Lower leg skin (tissue), 4 donors: Measurements from ENCODE around the gene TAMM41. TPM values are rescaled to one million over a fixed set of nuclear protein-coding genes. Genes with fewer than 3 reads are reported as not detected.

Experiments
- DNase-seq, 2 donors: peaks; one replicate each; pipeline ENCODE4 v3.0.0-alpha.2; 2019; ENCODE audit warnings: low spot score in 2 of 2
- H3K4me3 ChIP-seq: fragments of 200-600 bp; sonication (generic); 2 replicates; pipeline ENCODE4 v1.5.1; 2017; ENCODE audit warnings: mild to moderate bottlenecking, low read depth; ENCODE audit not compliant: poor library complexity, severe bottlenecking
- POLR2A ChIP-seq, 2 donors: fragments of 450-650 bp; IDR thresholded peaks; one replicate each; pipeline ENCODE4 v1.6.1; 2016 to 2017; ENCODE audit warnings: antibody characterized with exemption in 2 of 2, mild to moderate bottlenecking in 1 of 2, moderate library complexity in 1 of 2
- WGBS, 2 donors: methylation state at CpG; one replicate each; pipeline ENCODE4 v1.1.5; 2018; 5-methylcytosine and 5-hydroxymethylcytosine counted together
- intact Hi-C: fragments of 100-400 bp; cut with DNase I; formaldehyde crosslinking; loops from one replicate; pipeline ENCODE4 v1.15.0; 2023; ENCODE audit warnings: low total_unique reads
- total RNA-seq, 4 donors: library from RNA; depleted of rRNA; stranded (reverse); fragments of >200 nt; gene quantifications; one replicate each; pipeline ENCODE4 v1.1.0, GENCODE V29; 2016
- TF ChIP-seq, protein P1 (sequence below), 3 donors: fragments of 450-650 bp; IDR thresholded peaks; one replicate each; pipeline ENCODE4 v1.5.1; 2016; ENCODE audit warnings: antibody characterized with exemption in 3 of 3, mild to moderate bottlenecking in 3 of 3, moderate library complexity in 2 of 3

The TAMM41 gene
- total RNA-seq, 4 donors from 2014 or later, result 7.5 to 10.8 (median 9.1) TPM

DNA sequence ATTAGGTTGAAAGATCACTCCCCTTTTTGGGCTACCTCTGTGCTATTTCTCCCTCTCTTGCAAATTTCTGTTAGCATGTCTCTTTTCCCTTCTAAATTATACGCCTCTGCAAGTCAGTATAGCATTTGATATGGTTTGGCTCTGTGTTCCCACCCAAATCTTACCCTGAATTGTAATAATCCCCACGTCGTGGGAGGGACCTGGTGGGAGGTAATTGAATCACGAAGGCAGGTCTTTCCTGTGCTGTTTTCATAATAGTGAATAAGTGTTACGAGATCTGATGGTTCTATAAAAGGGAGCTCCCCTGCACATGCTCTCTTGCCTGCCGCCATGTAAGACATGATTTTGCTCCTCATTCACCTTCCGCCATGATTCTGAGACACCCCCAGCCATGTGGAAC lies 41.0 kb downstream of the TAMM41 start:
- intact Hi-C loops, result no loop called here
- no peak overlapping the region for H3K4me3 ChIP-seq
- TF ChIP-seq, protein P1, sequence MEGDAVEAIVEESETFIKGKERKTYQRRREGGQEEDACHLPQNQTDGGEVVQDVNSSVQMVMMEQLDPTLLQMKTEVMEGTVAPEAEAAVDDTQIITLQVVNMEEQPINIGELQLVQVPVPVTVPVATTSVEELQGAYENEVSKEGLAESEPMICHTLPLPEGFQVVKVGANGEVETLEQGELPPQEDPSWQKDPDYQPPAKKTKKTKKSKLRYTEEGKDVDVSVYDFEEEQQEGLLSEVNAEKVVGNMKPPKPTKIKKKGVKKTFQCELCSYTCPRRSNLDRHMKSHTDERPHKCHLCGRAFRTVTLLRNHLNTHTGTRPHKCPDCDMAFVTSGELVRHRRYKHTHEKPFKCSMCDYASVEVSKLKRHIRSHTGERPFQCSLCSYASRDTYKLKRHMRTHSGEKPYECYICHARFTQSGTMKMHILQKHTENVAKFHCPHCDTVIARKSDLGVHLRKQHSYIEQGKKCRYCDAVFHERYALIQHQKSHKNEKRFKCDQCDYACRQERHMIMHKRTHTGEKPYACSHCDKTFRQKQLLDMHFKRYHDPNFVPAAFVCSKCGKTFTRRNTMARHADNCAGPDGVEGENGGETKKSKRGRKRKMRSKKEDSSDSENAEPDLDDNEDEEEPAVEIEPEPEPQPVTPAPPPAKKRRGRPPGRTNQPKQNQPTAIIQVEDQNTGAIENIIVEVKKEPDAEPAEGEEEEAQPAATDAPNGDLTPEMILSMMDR (IDR thresholded peaks at IDR 0.05), result no peak
- DNase-seq, result no peak
- 93 to 95% methylated on average over 7 of the region's 7 CpGs for WGBS, 2 donors

DNA sequence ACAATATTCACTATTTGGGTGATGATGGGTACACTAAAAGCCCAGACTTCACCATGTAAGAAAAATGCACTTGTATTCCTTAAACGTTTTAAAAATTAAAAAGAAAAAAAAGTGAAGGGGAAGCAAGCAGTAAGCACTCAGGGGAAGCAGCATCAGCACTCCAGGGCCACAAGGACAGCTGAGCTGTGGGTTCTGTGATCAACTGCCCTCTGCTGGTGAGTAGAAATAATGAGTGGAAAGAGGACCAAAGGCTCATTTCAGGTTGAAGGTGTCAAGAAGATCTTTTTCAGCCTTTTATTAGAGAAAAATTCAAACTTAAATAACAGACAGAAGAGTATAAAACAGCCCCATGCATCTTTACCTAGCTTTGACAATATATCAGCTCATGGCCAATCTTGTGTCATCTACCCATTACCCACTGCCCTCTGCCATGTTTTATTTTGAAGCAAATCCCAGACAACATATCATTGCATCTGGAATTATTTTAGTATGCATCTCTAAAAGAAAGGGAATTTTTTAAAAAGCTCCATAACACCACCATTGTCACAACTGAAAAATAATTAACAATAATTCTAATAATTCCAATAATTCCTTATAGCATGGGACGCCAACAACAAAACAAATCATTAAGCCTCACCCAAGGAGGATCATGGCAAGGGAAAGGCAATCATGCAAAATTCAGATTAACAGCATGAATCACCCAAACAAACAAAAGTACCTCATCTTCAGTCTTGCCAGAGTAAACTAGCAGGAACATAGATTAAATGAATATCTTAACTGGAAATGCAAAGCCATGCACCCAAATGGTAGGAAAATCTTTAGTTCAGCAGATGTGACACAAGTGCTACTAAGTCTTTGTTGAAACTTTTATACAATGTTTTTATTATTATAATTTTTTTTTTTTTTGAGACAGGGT lies 42.5 kb downstream of the TAMM41 start:
- no peak overlapping the region for H3K4me3 ChIP-seq
- TF ChIP-seq, protein P1 (IDR thresholded peaks at IDR 0.05), result peak in 1 of 3 donors; percentile 46
- no peak for TF ChIP-seq POLR2A (IDR thresholded peaks at IDR 0.05)
- no peak for DNase-seq
- intact Hi-C loops, result no loop called here
- 27 to 42% methylated on average over 2 of the region's 2 CpGs for WGBS, 2 donors

DNA sequence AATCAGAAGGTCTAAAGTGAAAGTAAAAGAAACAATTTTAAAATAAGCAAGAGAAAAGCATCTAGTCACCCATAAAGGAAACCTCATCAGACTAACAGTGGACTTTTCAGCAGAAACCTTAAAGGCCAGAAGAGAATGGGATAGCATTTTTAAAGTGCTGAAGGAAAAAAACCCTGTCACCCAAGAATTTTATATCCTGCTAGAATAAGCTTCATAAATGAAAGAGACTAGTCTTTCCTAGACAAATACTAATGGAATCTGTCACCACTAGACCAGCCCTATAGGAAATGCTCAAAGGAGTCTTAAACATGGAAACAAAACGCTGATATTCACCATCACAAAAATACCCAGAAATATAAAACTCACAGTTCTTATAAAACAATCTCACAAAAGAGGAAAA lies 46.9 kb downstream of the TAMM41 start:
- intact Hi-C loops, result no loop called here
- 95 to 98% methylated on average over 1 of the region's 1 CpG for WGBS, 2 donors
- TF ChIP-seq, protein P1 (IDR thresholded peaks at IDR 0.05), result no peak
- no peak for DNase-seq
- H3K4me3 ChIP-seq, result no peak overlapping the region

DNA sequence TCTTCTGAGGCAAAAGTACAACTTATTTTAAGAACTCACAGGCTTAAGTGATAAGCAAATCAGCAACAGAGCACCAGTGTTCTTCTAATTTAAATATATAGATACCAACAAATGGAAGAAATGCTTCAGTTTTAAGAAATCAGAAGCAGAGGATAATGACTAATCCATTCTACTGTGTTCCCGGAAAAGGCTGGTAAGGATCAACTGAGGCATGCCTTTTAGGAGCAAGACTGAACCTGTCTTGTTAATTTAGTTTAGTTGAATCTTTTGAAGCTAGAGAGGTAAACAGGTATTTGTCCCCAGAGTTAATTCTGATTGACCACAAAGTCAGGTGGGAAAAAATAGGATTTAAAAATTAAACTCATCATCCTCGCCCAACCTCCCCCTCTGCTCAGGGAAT lies 51.8 kb downstream of the TAMM41 start:
- DNase-seq, result no peak
- WGBS, 2 donors, result 79 to 90% methylated on average over 2 of the region's 2 CpGs
- TF ChIP-seq, protein P1 (IDR thresholded peaks at IDR 0.05), result no peak
- TF ChIP-seq POLR2A (IDR thresholded peaks at IDR 0.05), result no peak
- H3K4me3 ChIP-seq, result no peak overlapping the region
- intact Hi-C loops, result no loop called here

DNA sequence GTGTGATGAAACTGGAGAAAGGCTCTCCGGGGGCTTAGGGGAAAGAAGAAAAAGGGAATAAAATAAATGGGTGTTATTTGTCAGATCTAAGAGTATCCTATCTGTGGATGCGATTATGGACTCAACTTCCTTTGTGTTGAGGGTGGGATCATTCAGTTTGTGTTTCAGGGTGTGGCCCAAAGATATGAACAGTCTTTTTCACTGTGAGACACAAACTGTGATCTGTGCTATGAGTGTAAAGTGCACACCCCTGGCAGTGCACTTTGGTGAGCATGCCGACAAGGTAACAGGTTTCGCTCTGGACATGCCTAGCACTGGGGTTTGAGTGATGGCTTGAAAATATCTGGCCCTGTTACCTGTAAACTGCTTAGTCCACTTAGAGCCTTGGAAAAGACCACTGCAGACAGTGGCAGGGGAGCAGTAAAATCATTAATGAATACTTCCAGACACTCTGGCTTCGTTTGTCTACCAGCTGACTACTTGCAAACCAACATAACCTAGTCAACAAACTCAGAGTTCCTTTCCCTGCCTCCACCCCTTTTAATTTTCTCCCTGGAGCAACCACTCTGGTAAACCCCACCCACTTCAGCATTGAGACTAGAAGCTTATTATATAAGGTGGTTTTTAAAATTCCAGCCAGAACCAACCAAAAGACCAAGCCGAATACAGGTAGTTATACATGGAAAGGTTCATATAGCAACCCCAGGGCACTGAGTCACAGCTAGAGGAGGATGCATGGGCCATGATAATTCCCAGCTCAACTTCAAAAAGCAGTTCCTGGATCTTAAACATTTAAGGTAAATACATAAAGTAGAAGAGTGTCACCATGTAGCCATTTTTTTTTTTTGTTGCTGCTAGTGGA lies 55.1 kb downstream of the TAMM41 start:
- DNase-seq, result no peak
- WGBS, 2 donors, result 55 to 69% methylated on average over 6 of the region's 6 CpGs
- TF ChIP-seq POLR2A (IDR thresholded peaks at IDR 0.05), result no peak
- TF ChIP-seq, protein P1 (IDR thresholded peaks at IDR 0.05), result no peak
- intact Hi-C loops, result no loop called here
- H3K4me3 ChIP-seq, result no peak overlapping the region
